Keratinocyte (primary cell): ENCODE results near the gene TTN. TPM values are rescaled to one million over a fixed set of nuclear protein-coding genes. Genes with fewer than 3 reads are reported as not detected.

Experiments used
- DNase-seq: peaks from one replicate; pipeline ENCODE4 v3.0.0-alpha.2; 2011; ENCODE audit warnings: low read depth, missing footprints, low spot score
- FAIRE-seq: peaks from 2 replicates; lab custom pipeline; 2011; peaks lifted over from hg19 to GRCh38; lab: Jason Lieb, UNC
- H2AFZ ChIP-seq: 2 replicates; pipeline ENCODE4 v1.6.0; 2012; ENCODE audit warnings: low read length, control low read depth, inconsistent platforms; ENCODE audit not compliant: control insufficient read depth
- H3K27ac ChIP-seq: 2 replicates; pipeline ENCODE4 v1.5.1; 2011; ENCODE audit warnings: low read length; ENCODE audit not compliant: control insufficient read depth, insufficient read depth
- H3K27me3 ChIP-seq: 3 replicates; pipeline ENCODE4 v1.6.0; 2011; ENCODE audit warnings: low read length; ENCODE audit not compliant: control insufficient read depth, insufficient read depth; ENCODE audit errors: extremely low read depth
- H3K36me3 ChIP-seq, 2 experiments: 2 replicates in 1 of 2; 3 replicates in 1 of 2; pipeline ENCODE4 v1.5.1; 2011; ENCODE audit warnings: low read length in 2 of 2, mild to moderate bottlenecking in 1 of 2; ENCODE audit not compliant: control insufficient read depth in 2 of 2, insufficient read depth in 2 of 2; ENCODE audit errors: extremely low read depth in 1 of 2
- H3K4me1 ChIP-seq: 3 replicates; pipeline ENCODE4 v1.5.1; 2011; ENCODE audit warnings: low read length; ENCODE audit not compliant: control insufficient read depth, insufficient read depth; ENCODE audit errors: extremely low read depth
- H3K4me2 ChIP-seq: 3 replicates; pipeline ENCODE4 v1.6.0; 2011; ENCODE audit warnings: low read depth, low read length; ENCODE audit not compliant: control insufficient read depth, insufficient read depth; ENCODE audit errors: extremely low read depth
- H3K4me3 ChIP-seq, 3 experiments: fragments of 200-600 bp in 1 of 3; sonication (generic) in 1 of 3; 2 replicates in 2 of 3; 3 replicates in 1 of 3; pipeline ENCODE4 v1.5.1; 2011 to 2016; ENCODE audit warnings: low read length in 3 of 3, mild to moderate bottlenecking in 3 of 3, control low read depth in 2 of 3, inconsistent platforms in 1 of 3, low read depth in 1 of 3, mixed read lengths in 1 of 3, mixed run types in 1 of 3, moderate library complexity in 1 of 3; ENCODE audit not compliant: control insufficient read depth in 2 of 3, insufficient read depth in 2 of 3; ENCODE audit errors: extremely low read depth in 1 of 3
- H3K79me2 ChIP-seq: 2 replicates; pipeline ENCODE4 v1.6.0; 2012; ENCODE audit warnings: low read length; ENCODE audit not compliant: control insufficient read depth, insufficient read depth
- H3K9ac ChIP-seq: 3 replicates; pipeline ENCODE4 v1.6.0; 2011; ENCODE audit warnings: low read length; ENCODE audit not compliant: control insufficient read depth, insufficient read depth; ENCODE audit errors: extremely low read depth
- H3K9me1 ChIP-seq: 3 replicates; pipeline ENCODE4 v1.6.0; 2011; ENCODE audit warnings: low read length; ENCODE audit not compliant: control insufficient read depth, insufficient read depth; ENCODE audit errors: extremely low read depth
- H3K9me3 ChIP-seq: 2 replicates; pipeline ENCODE4 v1.5.1; 2012; ENCODE audit warnings: low read depth, low read length; ENCODE audit not compliant: control insufficient read depth
- H4K20me1 ChIP-seq: 3 replicates; pipeline ENCODE4 v1.6.0; 2011; ENCODE audit warnings: low read length; ENCODE audit not compliant: control insufficient read depth, insufficient read depth; ENCODE audit errors: extremely low read depth
- EZH2 ChIP-seq: IDR thresholded peaks from one replicate; pipeline ENCODE4 v1.6.1; 2012; ENCODE audit warnings: inconsistent platforms, mild to moderate bottlenecking, low read length, moderate library complexity
- dilution Hi-C: fragments of 300-500 bp; cut with MboI; formaldehyde crosslinking; loops from one replicate; pipeline ENCODE4 v1.7.0; 2020; ENCODE audit warnings: low sequenced_read_pairs; ENCODE audit not compliant: extremely low pct_ligation_motif_present
- polyA plus RNA-seq, 5 experiments: library from polyadenylated mRNA; depleted of rRNA in 3 of 5; stranded (reverse) in 3 of 5; stranded (forward) in 1 of 5; unstranded in 1 of 5; fragments of >200 nt; gene quantifications; 1 replicate in 1 of 5; 2 replicates in 3 of 5; 3 replicates in 1 of 5; pipeline versions ENCODE4 v1.2.1 to v1.2.3, GENCODE V29; 2011 to 2012; ENCODE audit warnings: missing spikeins in 2 of 5, low read depth in 1 of 5, low replicate concordance in 1 of 5
- TF ChIP-seq, protein P1 (sequence below), 3 experiments: IDR thresholded peaks in 1 of 3; conservative IDR thresholded peaks in 1 of 3; optimal IDR thresholded peaks in 1 of 3; 2 replicates in 2 of 3; 3 replicates in 1 of 3; pipeline versions ENCODE3 to v1.5.1; 2011; ENCODE audit warnings: low read length in 3 of 3, mild to moderate bottlenecking in 3 of 3, moderate library complexity in 2 of 3, control low read depth in 1 of 3, inconsistent platforms in 1 of 3; ENCODE audit not compliant: insufficient read depth in 2 of 3; ENCODE audit errors: extremely low read depth in 1 of 3

Gene TTN
- polyA plus RNA-seq, 1 donor (not counting 4 experiments of a cell fraction or from before 2014, with no cell fraction given) = 0.01 TPM

DNA sequence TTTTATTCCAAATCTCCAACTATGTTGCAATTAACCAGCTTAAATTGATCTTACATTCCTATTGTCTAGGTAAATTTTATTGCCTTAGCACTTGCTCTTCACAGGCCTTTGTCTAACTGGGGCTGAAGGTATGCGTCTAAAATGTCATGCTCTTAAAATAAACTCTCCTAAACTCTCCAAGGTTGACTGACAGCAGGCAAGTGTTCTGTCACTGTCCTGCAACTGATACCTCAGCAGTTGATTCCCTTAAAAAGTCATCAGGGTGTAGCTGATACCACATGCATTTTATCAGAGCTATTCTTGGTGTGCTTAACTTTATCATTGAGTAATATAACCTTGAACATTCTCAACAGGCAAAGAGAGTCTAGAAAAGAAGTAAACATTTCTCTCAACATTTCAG, 680 bp downstream of the TTN start:
- DNase-seq = no peak
- Histone ChIP-seq H3K36me3 (no peaks in the 10 kb centered on the region), H3K9me3 (no peaks in the 10 kb centered on the region), H3K4me1 (no peaks in the 10 kb centered on the region), H3K27ac (no peak overlapping the region), H4K20me1 (no peaks in the 10 kb centered on the region), H3K27me3 (no peaks in the 10 kb centered on the region), H2AFZ (no peak overlapping the region), H3K4me3 (no peak overlapping the region), H3K9ac (no peak overlapping the region), H3K79me2 (no peaks in the 10 kb centered on the region), H3K9me1 (no peaks in the 10 kb centered on the region), H3K4me2 (no peak overlapping the region)
- dilution Hi-C loops = loop anchor here (25.0 kb wide), 1 partner anchor 106 kb away; no protein-coding TSS in a partner anchor
- FAIRE-seq = no peak
- TF ChIP-seq, protein P1, sequence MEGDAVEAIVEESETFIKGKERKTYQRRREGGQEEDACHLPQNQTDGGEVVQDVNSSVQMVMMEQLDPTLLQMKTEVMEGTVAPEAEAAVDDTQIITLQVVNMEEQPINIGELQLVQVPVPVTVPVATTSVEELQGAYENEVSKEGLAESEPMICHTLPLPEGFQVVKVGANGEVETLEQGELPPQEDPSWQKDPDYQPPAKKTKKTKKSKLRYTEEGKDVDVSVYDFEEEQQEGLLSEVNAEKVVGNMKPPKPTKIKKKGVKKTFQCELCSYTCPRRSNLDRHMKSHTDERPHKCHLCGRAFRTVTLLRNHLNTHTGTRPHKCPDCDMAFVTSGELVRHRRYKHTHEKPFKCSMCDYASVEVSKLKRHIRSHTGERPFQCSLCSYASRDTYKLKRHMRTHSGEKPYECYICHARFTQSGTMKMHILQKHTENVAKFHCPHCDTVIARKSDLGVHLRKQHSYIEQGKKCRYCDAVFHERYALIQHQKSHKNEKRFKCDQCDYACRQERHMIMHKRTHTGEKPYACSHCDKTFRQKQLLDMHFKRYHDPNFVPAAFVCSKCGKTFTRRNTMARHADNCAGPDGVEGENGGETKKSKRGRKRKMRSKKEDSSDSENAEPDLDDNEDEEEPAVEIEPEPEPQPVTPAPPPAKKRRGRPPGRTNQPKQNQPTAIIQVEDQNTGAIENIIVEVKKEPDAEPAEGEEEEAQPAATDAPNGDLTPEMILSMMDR (optimal IDR thresholded peaks at IDR 0.05 in 1 of 3, IDR thresholded peaks at IDR 0.05 in 1 of 3, conservative IDR thresholded peaks at IDR 0.05 in 1 of 3; ENCODE audit: extremely low read depth in 1 of 3, insufficient read depth in 2 of 3, low read length in 3 of 3) = no peak
- TF ChIP-seq EZH2 = no peak

DNA sequence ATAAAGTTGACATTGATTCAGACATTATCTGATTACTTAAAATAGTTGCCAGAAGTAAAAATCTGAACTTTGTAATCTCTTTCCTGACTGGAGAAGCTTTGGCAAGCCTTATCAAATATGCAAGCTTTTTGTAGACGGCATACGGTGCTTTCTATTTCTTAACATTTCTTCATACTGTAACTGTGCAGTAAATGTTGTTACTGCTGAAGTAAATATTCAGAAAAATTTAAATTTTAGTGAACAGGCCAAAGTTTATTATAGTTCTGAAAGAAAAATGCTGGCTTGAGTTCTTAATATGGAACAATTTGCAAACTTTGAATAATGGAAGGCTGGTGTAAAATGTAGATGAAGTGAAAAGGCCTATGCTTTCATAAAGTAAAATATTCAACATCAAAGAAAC, 1.8 kb downstream of the TTN start:
- Histone ChIP-seq H3K36me3 (no peaks in the 10 kb centered on the region), H3K4me1 (no peaks in the 10 kb centered on the region), H3K27me3 (no peaks in the 10 kb centered on the region), H3K79me2 (no peaks in the 10 kb centered on the region), H2AFZ (no peak overlapping the region), H3K27ac (no peak overlapping the region), H4K20me1 (no peaks in the 10 kb centered on the region), H3K9ac (no peak overlapping the region), H3K9me3 (no peaks in the 10 kb centered on the region), H3K4me3 (no peak overlapping the region), H3K9me1 (no peaks in the 10 kb centered on the region), H3K4me2 (no peak overlapping the region)
- TF ChIP-seq, protein P1 (optimal IDR thresholded peaks at IDR 0.05 in 1 of 3, IDR thresholded peaks at IDR 0.05 in 1 of 3, conservative IDR thresholded peaks at IDR 0.05 in 1 of 3; ENCODE audit: extremely low read depth in 1 of 3, insufficient read depth in 2 of 3, low read length in 3 of 3) = no peak
- no peak for TF ChIP-seq EZH2
- dilution Hi-C loops = loop anchor here (25.0 kb wide), 1 partner anchor 107 kb away; no protein-coding TSS in a partner anchor
- FAIRE-seq (no peak), DNase-seq (no peak)
